Measurements from ENCODE around the gene CTCF.

DNA sequence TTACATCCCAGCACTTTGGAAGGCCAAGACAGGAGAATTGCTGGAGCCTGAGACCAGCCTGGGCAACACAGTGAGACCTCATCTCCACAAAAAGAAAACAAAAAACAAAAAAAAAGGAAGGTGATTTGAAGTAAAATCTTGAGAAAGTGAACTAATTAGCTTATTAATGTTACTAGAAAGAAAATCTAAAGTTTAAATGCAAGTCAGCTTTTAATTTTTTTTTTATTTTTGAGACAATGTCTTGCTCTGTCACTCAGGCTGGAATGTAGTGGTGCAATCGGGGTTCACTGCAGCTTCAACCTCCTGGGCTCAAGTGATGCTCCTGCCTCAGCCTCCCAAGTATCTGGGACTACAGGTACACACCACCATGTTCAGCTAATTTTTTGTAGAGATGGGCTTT lies 3.5 kb upstream of the CTCF start:
- TF ChIP-seq, protein P1, sequence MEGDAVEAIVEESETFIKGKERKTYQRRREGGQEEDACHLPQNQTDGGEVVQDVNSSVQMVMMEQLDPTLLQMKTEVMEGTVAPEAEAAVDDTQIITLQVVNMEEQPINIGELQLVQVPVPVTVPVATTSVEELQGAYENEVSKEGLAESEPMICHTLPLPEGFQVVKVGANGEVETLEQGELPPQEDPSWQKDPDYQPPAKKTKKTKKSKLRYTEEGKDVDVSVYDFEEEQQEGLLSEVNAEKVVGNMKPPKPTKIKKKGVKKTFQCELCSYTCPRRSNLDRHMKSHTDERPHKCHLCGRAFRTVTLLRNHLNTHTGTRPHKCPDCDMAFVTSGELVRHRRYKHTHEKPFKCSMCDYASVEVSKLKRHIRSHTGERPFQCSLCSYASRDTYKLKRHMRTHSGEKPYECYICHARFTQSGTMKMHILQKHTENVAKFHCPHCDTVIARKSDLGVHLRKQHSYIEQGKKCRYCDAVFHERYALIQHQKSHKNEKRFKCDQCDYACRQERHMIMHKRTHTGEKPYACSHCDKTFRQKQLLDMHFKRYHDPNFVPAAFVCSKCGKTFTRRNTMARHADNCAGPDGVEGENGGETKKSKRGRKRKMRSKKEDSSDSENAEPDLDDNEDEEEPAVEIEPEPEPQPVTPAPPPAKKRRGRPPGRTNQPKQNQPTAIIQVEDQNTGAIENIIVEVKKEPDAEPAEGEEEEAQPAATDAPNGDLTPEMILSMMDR (conservative IDR thresholded peaks at IDR 0.05; ENCODE audit: low read length): no peak
- no peak for TF ChIP-seq EZH2phosphoT487 (IDR thresholded peaks at IDR 0.05; ENCODE audit: borderline replicate concordance)
